T47D (cell line): ENCODE results near the gene KAZN.

Source experiments
- DNase-seq, 2 experiments: peaks; one replicate each; pipeline versions ENCODE4 v3.0.0 to v3.0.0-alpha.2; 2011 to 2012; ENCODE audit warnings: low read depth in 1 of 2, low spot score in 1 of 2
- JUND ChIP-seq: IDR thresholded peaks from 2 replicates; pipeline ENCODE4 v1.6.1; 2012; ENCODE audit warnings: low read depth
- in situ Hi-C: cut with HindIII; loops from 2 replicates; pipeline ENCODE4 v1.10.0; 2016; ENCODE audit warnings: low sequenced_read_pairs, low pct_unique_long_range_greater_than_20kb

Gene KAZN

DNA sequence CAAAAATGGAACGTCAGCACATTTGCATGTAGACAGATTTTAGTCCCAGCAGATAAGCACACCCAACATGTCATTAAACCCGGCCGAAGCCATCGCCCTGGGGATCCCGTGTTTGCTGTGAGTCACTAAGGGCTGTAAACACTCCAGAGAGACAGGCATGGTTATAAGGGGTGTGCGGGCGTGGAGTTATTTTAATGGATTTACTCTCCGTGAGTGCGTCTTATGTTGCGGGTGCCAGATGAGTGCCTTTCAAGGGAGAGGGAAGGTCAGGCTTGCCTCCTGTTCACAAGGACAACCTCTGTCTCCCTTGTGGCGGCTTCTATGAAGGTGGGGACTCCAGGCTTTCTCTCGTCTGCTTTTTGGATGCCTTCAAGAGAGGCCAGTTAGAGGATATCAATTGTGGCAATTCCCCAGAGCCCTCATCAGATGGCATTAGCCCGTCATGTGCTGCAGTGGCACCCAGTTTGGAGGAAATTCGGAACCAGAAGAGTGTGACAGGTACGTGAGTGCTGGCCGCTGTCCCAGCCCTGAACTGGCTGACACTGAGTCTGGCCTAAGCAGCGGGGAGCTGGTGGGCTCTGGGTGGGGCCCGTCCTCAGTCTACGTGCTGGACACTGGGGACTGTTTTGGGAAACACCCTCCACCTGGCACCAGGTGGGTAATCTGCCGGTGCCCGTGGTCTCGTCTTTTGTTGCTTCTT, 331.2 kb downstream of the KAZN start:
- DNase-seq, result no peak
- in situ Hi-C loops, result no loop called here
- no peak for TF ChIP-seq JUND

DNA sequence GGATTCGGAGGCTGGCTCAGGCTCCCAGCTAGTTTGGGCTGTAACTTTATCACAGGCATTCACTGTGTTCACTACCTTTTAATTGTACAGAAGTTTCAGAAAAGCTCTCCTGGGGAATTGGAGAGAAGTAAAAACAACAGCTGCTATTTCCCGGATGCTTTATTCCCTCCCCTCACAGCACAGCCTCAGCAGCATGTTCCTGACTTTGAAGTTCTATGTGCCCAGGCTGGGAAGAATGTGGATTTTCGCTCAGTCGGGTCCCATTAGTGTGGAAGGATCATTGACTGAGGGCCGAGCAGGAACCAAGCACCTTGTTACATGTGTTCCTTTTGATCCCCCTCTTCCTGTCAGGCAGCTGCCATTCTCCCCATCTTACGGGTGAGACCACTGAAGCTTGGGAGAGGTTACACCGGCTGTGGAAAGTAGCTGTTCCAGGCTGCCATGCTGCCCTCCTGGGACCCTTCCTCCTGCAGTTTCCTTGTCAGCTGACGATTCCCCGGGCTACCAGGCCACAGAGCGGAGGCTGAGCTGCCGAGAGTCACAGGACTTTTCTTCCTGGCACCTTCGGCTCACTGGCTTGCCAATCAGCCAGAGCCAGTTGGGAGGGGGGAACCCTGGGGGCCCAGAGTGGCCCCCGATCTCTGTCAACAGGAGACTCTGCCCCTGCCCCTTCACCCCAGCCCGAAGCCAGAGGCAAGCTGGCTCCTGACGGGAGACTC, 331.9 kb downstream of the KAZN start:
- in situ Hi-C loops, result no loop called here
- no peak for TF ChIP-seq JUND
- no peak for DNase-seq

DNA sequence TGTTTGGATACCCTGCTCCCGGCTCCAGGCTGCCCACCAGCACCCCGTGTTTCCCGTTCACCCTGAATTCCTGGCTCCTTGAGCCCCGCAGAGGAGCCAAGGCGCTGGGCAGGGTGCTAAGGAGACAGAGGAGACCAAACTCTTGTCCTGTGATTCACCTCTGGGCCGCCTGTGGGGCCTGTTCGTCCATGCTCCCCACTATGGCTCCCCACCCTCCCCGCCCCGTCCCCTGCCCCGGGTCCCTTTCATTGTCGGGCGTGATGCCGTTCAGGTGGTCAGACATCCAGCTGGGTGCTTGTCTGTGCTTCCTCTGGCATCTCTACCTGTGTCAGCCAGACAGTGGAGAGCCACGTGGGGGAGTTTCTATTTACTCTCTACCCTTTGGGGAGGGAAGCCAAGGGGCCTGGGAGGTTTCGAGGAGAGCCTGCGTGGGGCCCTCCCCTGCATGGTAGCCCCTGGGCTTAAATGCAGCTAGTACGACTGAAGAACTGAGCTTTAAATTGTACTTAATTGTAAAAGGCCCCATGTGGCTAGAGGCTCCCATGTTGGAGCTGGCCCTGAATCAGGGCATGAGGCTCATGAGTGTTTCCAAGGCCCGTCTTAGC, 333.7 kb downstream of the KAZN start:
- in situ Hi-C loops, result no loop called here
- no peak for TF ChIP-seq JUND
- DNase-seq, result no peak

DNA sequence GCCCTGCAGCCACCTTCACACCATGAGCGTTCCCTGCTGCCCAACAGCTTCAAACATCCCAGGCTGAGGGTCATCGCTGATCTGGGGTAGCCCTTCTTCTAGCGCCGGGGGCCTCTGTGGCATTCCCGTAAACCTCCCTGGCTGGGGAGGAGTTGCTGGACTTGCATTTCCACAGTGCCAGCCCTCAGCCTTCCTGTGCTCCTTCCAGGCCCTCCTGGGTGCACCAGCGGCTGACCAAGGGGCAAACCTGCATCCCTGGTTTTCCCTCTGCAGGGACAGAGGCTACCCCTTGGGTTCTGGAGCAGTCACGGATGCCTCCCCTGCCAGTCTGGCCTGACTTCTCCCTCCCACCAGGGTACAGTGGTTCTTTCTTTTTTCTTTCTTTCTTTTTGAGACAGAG, 336.4 kb downstream of the KAZN start:
- no peak for TF ChIP-seq JUND
- in situ Hi-C loops, result no loop called here

DNA sequence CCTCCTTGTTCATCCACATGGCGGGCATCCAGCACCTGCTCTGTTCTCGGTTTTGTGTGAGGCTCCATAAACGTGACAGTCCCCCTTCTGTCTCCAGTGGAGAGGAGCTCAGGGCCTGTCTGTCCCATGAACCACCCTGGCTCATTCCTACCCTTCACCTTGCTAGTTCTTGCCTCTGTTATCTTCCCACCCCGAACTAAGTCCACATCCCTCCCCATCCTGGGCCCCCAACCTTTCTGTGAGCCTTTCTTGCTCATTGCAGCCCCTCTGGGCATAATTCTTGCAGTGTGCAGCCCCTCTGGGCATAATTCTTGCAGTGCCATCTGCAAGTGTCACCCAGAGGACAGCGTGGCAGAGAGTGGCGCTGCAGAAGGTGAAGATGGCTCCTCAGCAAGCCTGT, 338.3 kb downstream of the KAZN start:
- in situ Hi-C loops, result no loop called here
- no peak for TF ChIP-seq JUND
- no peak for DNase-seq

More for the DNA sequence above, 336.4 kb downstream of the KAZN start:
- DNase-seq, result no peak

DNA sequence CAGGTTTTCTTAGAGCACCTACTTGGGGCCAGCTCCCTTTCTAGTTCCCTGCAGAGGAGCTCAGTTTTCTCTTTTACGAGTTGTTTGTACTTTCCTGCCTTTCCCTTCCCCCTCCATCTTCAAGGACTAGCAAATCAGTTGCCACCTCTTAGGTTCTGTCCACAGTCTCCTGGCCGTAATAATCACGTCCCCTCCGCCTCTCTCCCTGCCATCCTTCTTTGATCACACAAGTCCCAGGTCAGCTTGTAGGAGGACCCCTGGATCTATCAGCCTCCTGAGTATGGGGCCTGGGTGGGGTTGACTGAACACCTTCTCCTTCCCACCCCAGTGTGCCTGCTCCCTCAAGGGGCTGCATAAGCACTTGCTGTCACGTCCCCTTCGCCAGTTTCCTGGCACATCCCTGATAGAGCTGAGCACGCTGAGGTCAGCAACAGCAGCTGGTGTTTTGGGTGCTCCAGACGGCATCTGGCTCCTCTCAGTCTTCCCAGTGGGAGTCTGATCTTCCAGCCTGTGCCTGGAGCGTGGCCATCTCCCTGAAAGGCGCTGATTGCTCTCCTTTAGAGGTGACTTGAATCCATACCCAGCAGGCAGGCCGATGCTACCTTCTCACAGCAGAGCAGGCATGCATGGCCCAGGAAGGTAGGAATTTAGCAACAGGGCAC, 338.9 kb downstream of the KAZN start:
- no peak for TF ChIP-seq JUND
- DNase-seq, result no peak
- in situ Hi-C loops, result no loop called here

DNA sequence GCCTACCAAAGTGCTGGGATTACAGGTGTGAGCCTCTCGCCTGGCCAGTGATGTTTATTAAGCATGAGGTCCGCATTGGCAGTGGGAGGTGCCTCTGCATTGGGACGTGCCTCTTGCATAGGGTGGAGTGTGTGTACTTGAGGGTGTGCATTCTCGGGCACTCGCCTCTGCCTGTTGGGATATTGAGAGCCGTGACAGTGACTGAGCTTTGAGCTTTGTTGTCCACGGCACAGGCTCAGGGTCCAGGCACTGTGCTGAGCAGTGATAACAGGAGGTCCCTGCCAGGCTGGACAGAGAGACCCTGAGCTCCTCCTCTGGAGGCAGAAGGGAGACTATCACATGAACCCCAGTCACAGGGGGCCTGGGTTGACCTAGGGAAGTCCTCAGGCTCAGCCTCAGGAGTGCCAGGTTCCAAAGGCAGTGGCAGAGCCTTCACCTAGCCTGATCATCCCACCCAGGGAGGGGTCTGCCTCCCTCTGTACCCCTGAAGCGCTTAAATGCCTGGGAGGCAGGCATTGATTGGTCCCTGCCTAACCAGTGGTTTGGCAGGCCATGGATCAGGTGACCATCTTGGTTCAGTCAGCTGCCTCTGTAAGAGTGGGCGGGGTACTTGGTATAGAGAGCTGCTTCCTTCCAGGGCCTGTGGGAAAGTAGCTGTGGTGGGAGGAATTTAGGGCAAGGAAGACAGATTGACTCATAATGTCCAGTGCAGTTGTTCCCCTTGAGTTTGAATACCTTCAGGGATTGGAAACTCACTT, 341.2 kb downstream of the KAZN start:
- no peak for DNase-seq
- in situ Hi-C loops, result no loop called here
- no peak for TF ChIP-seq JUND

DNA sequence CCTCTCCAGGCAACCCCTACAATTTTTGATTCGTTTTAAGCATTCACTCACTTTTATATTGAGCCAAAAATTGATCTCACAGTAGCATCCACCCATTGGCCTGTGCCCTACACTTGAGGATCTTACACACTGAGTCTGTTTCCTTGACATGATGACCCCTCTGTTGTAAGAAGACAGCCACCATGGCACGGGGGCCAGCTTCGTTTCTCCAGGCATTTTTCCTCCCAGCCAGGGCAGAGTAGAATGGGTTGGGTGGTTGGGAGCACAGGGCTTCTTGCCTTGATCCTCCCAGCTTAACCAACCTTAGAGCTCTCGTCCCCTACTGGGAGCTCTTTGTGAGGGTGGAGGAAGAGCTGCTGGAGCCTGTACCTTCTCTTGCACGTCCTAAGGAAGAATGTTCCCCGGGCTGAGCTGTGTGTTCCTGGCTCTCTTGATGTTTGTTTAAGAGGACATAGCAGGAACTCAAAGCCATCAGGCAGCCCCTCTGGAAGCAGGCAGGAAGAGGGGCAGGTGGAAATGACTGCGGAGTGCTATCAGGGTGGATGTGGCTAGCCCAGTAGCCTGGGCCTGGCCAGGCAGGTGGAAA, 341.9 kb downstream of the KAZN start:
- no peak for DNase-seq
- in situ Hi-C loops, result no loop called here
- no peak for TF ChIP-seq JUND

DNA sequence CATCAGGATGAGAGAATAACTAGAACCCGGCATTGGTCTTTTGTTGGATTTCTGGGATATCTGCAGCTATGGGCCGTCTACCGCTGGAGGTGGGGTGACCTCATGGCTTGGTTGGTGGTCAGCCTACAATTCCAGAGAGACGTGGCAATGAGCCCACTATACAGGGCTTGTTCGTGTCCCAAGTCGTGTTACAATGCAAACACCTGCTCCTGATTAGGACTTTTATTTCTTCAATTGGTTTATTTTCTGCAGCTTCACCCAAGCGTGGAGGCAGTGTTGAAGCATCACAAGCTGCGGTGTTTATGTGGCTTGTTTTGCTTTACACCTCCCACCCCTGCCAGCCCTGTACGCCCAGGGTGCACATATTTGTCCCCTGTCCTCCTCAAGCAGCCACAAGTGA, 343.4 kb downstream of the KAZN start:
- in situ Hi-C loops, result no loop called here
- no peak for TF ChIP-seq JUND

DNA sequence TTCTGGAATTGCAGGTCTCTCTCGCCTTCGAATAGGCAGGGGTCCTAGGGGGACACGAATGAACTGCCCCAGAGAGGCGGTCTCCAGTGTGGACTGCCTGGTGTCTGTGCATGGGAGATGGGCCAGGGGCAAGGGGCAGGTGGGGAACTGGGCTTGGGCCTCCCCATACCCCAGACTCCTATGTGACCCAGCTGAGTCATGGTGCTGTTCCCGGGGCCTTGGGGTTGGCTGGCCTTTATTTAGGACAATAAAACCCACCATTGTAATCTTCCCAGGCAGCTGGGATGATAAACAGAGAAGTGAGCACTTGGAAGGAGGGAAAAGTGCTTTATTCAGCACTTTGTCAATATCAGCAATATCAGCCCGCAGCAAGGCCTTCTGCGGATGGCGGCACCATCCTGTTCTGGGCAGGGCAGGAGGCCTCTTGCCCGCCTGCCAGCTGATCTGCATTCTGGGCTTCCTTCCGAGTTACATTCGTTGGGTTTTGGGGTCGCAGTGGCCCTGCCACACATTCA, 346.0 kb downstream of the KAZN start:
- TF ChIP-seq JUND, result no peak
- in situ Hi-C loops, result no loop called here
- DNase-seq, result no peak

More for the DNA sequence above, 343.4 kb downstream of the KAZN start:
- no peak for DNase-seq

DNA sequence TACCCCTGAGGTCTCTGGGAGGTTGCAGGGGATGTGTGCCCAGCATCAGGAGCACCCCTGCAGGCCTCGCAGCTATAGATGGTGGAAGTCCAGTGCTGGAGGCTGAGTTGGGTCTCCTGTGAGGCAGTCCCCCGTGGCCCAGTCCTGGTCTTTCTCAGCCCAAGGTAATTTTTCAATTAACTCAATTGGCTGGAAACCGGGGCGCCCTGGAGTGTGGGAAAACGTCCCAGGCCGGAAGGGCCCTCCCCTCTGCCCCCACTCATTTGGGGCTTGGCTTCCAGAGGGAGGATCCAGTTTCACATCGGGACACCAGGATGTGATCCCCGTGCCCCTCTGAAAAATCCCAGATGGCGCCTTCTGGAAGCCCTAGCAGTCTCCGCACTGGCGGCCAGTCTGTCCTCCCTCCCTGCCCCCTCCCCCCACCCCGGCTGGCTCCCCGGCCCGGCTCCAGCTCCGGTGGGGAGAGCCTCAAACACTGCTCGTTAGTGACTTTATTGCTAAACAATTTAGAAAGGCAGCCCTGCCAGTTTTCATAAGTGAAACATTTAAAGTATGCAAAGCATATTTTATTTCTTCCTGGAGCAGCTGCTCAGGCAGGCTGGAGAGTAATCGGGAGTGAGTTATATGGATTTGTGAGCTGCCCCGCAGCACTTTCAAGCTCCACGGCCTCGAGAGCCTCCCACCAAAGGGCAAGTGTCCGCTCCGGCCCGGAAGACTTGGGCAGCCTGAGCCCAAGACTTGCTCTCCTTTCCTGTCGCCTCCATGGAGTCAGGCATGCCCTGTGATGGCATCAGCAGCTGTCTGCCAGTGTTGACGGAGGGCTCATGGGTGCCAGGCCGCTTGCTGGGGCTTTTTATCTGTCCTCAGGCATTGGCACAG, 346.9 kb downstream of the KAZN start:
- no peak for TF ChIP-seq JUND
- in situ Hi-C loops, result no loop called here
- peak in 1 of 2 experiments; percentile 52 for DNase-seq
